GM18868 (cell line): ENCODE results near the gene PRELID2.
A peak's percentile ranks its signal among the peaks of the same experiment; 100 is the strongest.
"Not testable (repeated sequence)": the region's sequence is repeated elsewhere in the genome, so short reads cannot be mapped to it uniquely, and the experiment has no call there.

Source experiments
- ATAC-seq: cut with Tn5 transposase; IDR thresholded peaks from one replicate; pipeline ENCODE4 v1.9.1; 2021; ENCODE audit warnings: mild to moderate bottlenecking, moderate library complexity; ENCODE audit not compliant: unreplicated experiment

PRELID2 gene

GRCh38 chr5:145840458-145841132 lies 5.5 kb upstream of the PRELID2 start:
- ATAC-seq, result no peak

GRCh38 chr5:145838276-145838675 lies 3.1 kb upstream of the PRELID2 start:
- no peak for ATAC-seq

GRCh38 chr5:145836241-145836640 lies 1.1 kb upstream of the PRELID2 start:
- not testable (repeated sequence) for ATAC-seq

- ATAC-seq, result peak; percentile 15
Observed at GRCh38 chr5:145835848-145836239, 702 bp upstream of the PRELID2 start.

- ATAC-seq, result no peak
Observed at GRCh38 chr5:145834554-145834916, 607 bp downstream of the PRELID2 start.

- ATAC-seq, result no peak
Observed at GRCh38 chr5:145833631-145834200, 1.4 kb downstream of the PRELID2 start.

GRCh38 chr5:145830594-145830993 lies 4.5 kb downstream of the PRELID2 start:
- no peak for ATAC-seq

GRCh38 chr5:145829708-145830361 lies 5.3 kb downstream of the PRELID2 start:
- ATAC-seq, result no peak

- ATAC-seq, result no peak
Observed at GRCh38 chr5:145826895-145827674, 8.1 kb downstream of the PRELID2 start.

GRCh38 chr5:145825751-145826180 lies 9.4 kb downstream of the PRELID2 start:
- peak; percentile 74 for ATAC-seq

GRCh38 chr5:145824040-145824439 lies 11.1 kb downstream of the PRELID2 start:
- no peak for ATAC-seq

GRCh38 chr5:145818604-145819003 lies 16.5 kb downstream of the PRELID2 start:
- no peak for ATAC-seq

GRCh38 chr5:145812877-145813276 lies 22.3 kb downstream of the PRELID2 start:
- no peak for ATAC-seq

- ATAC-seq, result peak; percentile 59
Observed at GRCh38 chr5:145811834-145812625, 23.1 kb downstream of the PRELID2 start.

GRCh38 chr5:145806923-145807322 lies 28.2 kb downstream of the PRELID2 start:
- no peak for ATAC-seq

- ATAC-seq, result no peak
Observed at GRCh38 chr5:145805819-145806218, 29.3 kb downstream of the PRELID2 start.

GRCh38 chr5:145804701-145805100 lies 30.4 kb downstream of the PRELID2 start:
- no peak for ATAC-seq

- ATAC-seq, result no peak
Observed at GRCh38 chr5:145803112-145804004, 31.8 kb downstream of the PRELID2 start.

- ATAC-seq, result no peak
Observed at GRCh38 chr5:145801195-145801594, 33.9 kb downstream of the PRELID2 start.

GRCh38 chr5:145800181-145800580 lies 35.0 kb downstream of the PRELID2 start:
- ATAC-seq, result no peak
